Thyroid gland (tissue), 4 donors: ENCODE results near the gene PTPA. TPM values are rescaled to one million over a fixed set of nuclear protein-coding genes. Genes with fewer than 3 reads are reported as not detected.
A peak's percentile ranks its signal among the peaks of the same experiment; 100 is the strongest.

Experiments used
- DNase-seq, 2 donors: peaks; one replicate each; pipeline ENCODE4 v3.0.0-alpha.2; 2019
- H3K27ac ChIP-seq, 3 donors: fragments of 200-600 bp; sonication (generic); 1 replicate in 2 of 3; 2 replicates in 1 of 3; pipeline ENCODE4 v1.5.1; 2016 to 2019; ENCODE audit warnings: mild to moderate bottlenecking in 1 of 3, moderate library complexity in 1 of 3
- H3K27me3 ChIP-seq: fragments of 200-600 bp; sonication (generic); one replicate; pipeline ENCODE4 v1.5.1; 2019
- H3K36me3 ChIP-seq, 2 donors: fragments of 200-600 bp; sonication (generic); one replicate each; pipeline ENCODE4 v1.5.1; 2016 to 2019
- H3K4me1 ChIP-seq, 2 donors: fragments of 200-600 bp; sonication (generic); one replicate each; pipeline ENCODE4 v1.5.1; 2017 to 2019
- H3K4me3 ChIP-seq, 3 donors: fragments of 200-600 bp; sonication (generic); replicated peaks in 1 of 3; 1 replicate in 2 of 3; 2 replicates in 1 of 3; pipeline ENCODE4 v1.5.1; 2016; ENCODE audit warnings: mild to moderate bottlenecking in 1 of 3
- H3K9me3 ChIP-seq: fragments of 200-600 bp; sonication (generic); one replicate; pipeline ENCODE4 v1.5.1; 2017
- POLR2A ChIP-seq, 2 donors: fragments of 450-650 bp; IDR thresholded peaks; one replicate each; pipeline ENCODE4 v1.6.1; 2017; ENCODE audit warnings: antibody characterized with exemption in 2 of 2, mild to moderate bottlenecking in 2 of 2, moderate library complexity in 1 of 2
- WGBS, 2 donors: methylation state at CpG; one replicate each; pipeline ENCODE4 v1.1.5; 2017; 5-methylcytosine and 5-hydroxymethylcytosine counted together
- intact Hi-C: fragments of 100-400 bp; cut with DNase I; formaldehyde crosslinking; loops from one replicate; pipeline ENCODE4 v1.15.1; 2023
- total RNA-seq, 4 donors: library from RNA; depleted of rRNA; stranded (reverse); fragments of >200 nt; gene quantifications; one replicate each; pipeline ENCODE4 v1.2.3, GENCODE V29; 2016
- TF ChIP-seq, protein P1 (sequence below), 6 experiments: fragments of 200-600 bp in 3 of 6; fragments of 450-650 bp in 3 of 6; sonication (generic) in 3 of 6; IDR thresholded peaks; one replicate each; pipeline ENCODE4 v1.5.1; 2016 to 2019; ENCODE audit warnings: antibody characterized with exemption in 6 of 6, mild to moderate bottlenecking in 2 of 6, inconsistent platforms in 1 of 6, moderate library complexity in 1 of 6

Gene PTPA
- total RNA-seq, 4 donors from 2014 or later, result 45.0 to 117 (median 89.5) TPM

DNA sequence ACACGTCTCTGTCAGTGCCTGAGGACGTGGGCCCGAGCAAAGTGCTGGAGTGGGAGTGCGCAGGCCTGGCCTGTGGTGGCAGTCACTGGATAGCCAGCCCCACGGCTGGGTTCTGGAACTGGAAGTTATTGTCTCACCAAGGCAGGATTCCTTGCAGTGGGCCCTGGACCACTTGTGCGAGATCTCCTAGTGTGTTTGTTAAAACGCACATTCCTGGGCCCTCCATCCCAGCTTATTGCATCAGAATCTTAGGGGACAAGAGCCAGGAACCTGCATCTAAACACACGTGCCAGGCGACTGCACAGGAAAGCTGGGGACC lies 26.9 kb downstream of the PTPA start:
- H3K27me3 ChIP-seq, result no peaks in the 10 kb centered on the region
- intact Hi-C loops, result loop anchor here (5.0 kb wide), 1 partner anchor 474 kb away; no protein-coding TSS in a partner anchor
- H3K4me3 ChIP-seq, result no peak overlapping the region
- H3K27ac ChIP-seq, result peak overlapping the region; percentile 98 to 100 (median 100)
- WGBS, 2 donors, result 77 to 79% methylated on average over 8 to 9 of the region's 9 CpGs
- no peaks in the 10 kb centered on the region for H3K9me3 ChIP-seq
- H3K4me1 ChIP-seq, result peaks cover 38 to 61% of the 10 kb centered on the region in 2 donors
- no peak for DNase-seq
- TF ChIP-seq POLR2A (IDR thresholded peaks at IDR 0.05), result no peak
- TF ChIP-seq, protein P1, sequence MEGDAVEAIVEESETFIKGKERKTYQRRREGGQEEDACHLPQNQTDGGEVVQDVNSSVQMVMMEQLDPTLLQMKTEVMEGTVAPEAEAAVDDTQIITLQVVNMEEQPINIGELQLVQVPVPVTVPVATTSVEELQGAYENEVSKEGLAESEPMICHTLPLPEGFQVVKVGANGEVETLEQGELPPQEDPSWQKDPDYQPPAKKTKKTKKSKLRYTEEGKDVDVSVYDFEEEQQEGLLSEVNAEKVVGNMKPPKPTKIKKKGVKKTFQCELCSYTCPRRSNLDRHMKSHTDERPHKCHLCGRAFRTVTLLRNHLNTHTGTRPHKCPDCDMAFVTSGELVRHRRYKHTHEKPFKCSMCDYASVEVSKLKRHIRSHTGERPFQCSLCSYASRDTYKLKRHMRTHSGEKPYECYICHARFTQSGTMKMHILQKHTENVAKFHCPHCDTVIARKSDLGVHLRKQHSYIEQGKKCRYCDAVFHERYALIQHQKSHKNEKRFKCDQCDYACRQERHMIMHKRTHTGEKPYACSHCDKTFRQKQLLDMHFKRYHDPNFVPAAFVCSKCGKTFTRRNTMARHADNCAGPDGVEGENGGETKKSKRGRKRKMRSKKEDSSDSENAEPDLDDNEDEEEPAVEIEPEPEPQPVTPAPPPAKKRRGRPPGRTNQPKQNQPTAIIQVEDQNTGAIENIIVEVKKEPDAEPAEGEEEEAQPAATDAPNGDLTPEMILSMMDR (IDR thresholded peaks at IDR 0.05), result no peak
- peaks cover 20 to 24% of the 10 kb centered on the region in 2 donors for H3K36me3 ChIP-seq

DNA sequence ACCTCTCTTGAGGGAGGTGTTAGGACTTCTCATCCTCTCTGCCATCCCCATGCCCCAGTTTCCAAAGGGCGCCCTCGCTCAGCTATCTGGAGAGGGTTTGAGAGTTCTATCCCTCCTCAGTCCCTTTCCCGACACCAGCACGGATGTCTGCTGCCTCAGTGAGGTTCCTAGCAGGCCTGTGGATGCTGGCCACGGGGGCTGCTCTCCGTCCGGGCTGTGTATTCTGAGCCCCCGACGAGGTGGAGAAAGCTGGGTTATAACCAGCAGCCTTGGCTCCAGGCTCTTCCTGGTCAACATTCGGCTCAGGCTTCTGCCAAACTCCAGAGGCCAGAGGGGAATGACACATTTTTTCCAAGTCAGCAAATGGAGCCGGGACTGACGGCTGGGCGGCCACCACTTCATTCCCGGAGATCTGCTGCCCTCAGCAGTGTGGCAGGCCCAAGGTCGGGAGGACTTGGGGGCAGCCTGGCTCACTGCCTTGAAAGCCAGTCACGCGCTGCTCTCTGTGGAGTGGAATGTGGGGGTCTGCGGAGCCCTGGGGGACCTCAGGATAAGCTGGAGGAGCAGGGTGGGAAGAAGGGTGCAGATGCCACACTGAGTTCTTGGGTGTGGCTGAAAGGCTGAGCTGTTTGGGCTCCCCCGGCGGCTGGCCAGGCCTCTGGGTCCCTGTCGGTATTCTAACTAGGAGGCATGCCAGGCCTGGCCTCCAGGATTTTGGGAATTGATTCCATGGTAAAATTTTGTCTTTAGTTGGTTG lies 27.4 kb downstream of the PTPA start:
- TF ChIP-seq POLR2A (IDR thresholded peaks at IDR 0.05), result no peak
- TF ChIP-seq, protein P1 (IDR thresholded peaks at IDR 0.05), result no peak
- H3K36me3 ChIP-seq, result peaks cover 20 to 24% of the 10 kb centered on the region in 2 donors
- H3K9me3 ChIP-seq, result no peaks in the 10 kb centered on the region
- H3K4me3 ChIP-seq, result no peak overlapping the region
- WGBS, 2 donors, result 51 to 58% methylated on average over 12 to 19 of the region's 21 CpGs
- intact Hi-C loops, result loop anchor here (5.0 kb wide), 1 partner anchor 474 kb away; no protein-coding TSS in a partner anchor
- peaks cover 44 to 66% of the 10 kb centered on the region in 2 donors for H3K4me1 ChIP-seq
- DNase-seq, result peak; percentile 29
- no peaks in the 10 kb centered on the region for H3K27me3 ChIP-seq
- H3K27ac ChIP-seq, result peak overlapping the region; percentile 98 to 100 (median 100)

DNA sequence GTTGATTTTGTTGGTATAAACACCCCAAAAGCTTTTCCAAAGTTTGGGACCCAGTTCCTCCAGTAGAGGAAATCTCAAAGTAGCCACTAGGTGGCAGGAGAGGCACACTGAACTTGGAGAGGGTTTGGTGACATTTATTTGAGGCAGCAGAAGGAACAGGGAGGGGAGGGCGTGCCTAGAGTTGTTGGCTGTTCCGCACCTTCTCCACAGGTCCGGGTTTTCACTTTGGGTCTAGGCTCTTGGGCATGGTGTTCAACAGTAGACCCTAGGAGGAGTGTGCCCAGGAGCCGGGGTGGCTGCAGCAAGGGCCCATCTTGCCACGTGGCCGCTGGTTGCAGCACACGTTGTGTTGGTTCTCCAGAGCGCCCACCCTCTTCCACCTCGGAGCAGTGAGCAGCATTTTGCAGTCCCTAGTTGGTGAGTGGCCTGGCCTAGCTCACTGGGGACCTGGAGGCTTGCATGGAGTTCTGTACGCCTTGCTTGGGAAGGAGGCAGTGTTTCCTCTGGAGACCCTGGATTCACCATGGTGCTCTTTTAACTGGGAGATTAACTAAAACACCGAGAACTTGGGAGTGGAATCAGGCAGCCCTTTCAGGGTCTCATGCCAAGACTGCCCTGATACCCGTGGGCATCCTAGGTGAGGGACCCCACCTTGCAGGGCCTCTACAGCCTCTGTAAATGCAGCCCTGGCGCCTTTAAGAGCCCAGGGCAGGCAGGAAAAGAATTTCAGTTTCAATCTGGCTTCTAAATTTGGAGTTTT lies 28.2 kb downstream of the PTPA start:
- Histone ChIP-seq H3K27me3 (no peaks in the 10 kb centered on the region), H3K4me3 (peak overlapping the region in 1 of 3 donors; percentile 28), H3K27ac (peak overlapping the region; percentile 98 to 100 (median 100)), H3K9me3 (no peaks in the 10 kb centered on the region), H3K36me3 (peaks cover 20 to 24% of the 10 kb centered on the region in 2 donors), H3K4me1 (peaks cover 45 to 74% of the 10 kb centered on the region in 2 donors)
- intact Hi-C loops, result loop anchor here (5.0 kb wide), 1 partner anchor 473 kb away; no protein-coding TSS in a partner anchor
- DNase-seq, result peak; percentile 77 to 79
- WGBS, 2 donors, result 0 to 8% methylated on average over 6 to 12 of the region's 13 CpGs
- no peak for TF ChIP-seq POLR2A (IDR thresholded peaks at IDR 0.05)
- TF ChIP-seq, protein P1 (IDR thresholded peaks at IDR 0.05), result peak; percentile 76 to 97 (median 92)

DNA sequence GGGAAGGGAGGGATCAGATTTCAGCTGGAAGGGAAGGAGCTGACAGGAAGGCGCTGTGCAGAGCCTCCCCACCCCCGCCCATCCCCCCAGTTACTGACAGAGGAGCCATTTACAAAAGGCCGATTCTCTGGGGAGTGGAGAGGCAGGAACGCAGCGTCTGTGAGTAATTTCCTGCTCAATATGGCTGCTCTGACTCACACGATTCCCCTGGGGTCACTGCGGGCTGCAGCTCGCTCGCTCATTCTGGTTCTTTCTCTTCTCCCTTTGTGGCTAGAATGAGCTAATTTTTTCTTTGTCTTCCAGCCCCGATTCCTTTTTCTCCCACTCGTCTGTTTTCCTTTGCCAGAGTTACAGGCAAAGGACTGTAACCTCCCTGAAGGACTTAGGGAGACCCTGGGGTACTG lies 28.8 kb downstream of the PTPA start:
- no peaks in the 10 kb centered on the region for H3K27me3 ChIP-seq
- H3K4me1 ChIP-seq, result peaks cover 48 to 78% of the 10 kb centered on the region in 2 donors
- intact Hi-C loops, result loop anchor here (5.0 kb wide), 2 partner anchors 37 to 472 kb away; partner anchors contain the start of gene IER5L
- 1% methylated on average over 11 of the region's 11 CpGs for WGBS, 2 donors
- TF ChIP-seq, protein P1 (IDR thresholded peaks at IDR 0.05), result no peak
- peak; percentile 60 to 84 for TF ChIP-seq POLR2A (IDR thresholded peaks at IDR 0.05)
- peak; percentile 92 to 95 for DNase-seq
- H3K36me3 ChIP-seq, result peaks cover 20 to 24% of the 10 kb centered on the region in 2 donors
- peak overlapping the region; percentile 98 to 100 (median 100) for H3K27ac ChIP-seq
- H3K9me3 ChIP-seq, result no peaks in the 10 kb centered on the region
- H3K4me3 ChIP-seq, result peak overlapping the region; percentile 2 to 36 (median 28)
